ENCODE measurements around the gene DUOXA2. TPM values are rescaled to one million over a fixed set of nuclear protein-coding genes. Genes with fewer than 3 reads are reported as not detected.

Gene DUOXA2
- total and polyA plus RNA-seq, 2 of the 4 experiments (the other 2 are of a cell fraction), result not detected

GRCh38 chr15:45165536-45165935 lies 51.4 kb downstream of the DUOXA2 start:
- Histone ChIP-seq H2BK120ac (ENCODE audit: low read depth, low read length) (no peak overlapping the region; the same call in 1 of the 2 replicates), H4K20me1 (ENCODE audit: insufficient read depth, low read length) (no peaks in the 10 kb centered on the region; the same call in 1 of the 2 replicates), H3K23ac (ENCODE audit: low read depth, low read length) (no peak overlapping the region), H3K36me3 (ENCODE audit: control insufficient read depth, insufficient read depth, low read length) (no peaks in the 10 kb centered on the region), H4K8ac (ENCODE audit: low read depth in 2 of 2, low read length in 2 of 2) (peak overlapping the region; percentile 13 to 100; a peak in 1 of 4 replicates), H2BK20ac (ENCODE audit: low read depth, low read length) (no peak overlapping the region), H2AK9ac (replicated peaks; ENCODE audit: low read depth, low read length, poor library complexity) (no peak overlapping the region), H2BK5ac (ENCODE audit: low read depth, low read length, poor library complexity, severe bottlenecking) (no peak overlapping the region), H3K27ac (ENCODE audit: insufficient read depth, low read length) (no peak overlapping the region), H3K4ac (ENCODE audit: low read depth, low read length) (peak overlapping the region; percentile 96), H3K79me1 (ENCODE audit: low read depth in 1 of 2, low read length in 2 of 2) (peaks cover 5 to 20% of the 10 kb centered on the region in 2 experiments), H3K9me1 (ENCODE audit: insufficient read depth, low read length) (peaks cover 6% of the 10 kb centered on the region), H3K9ac (ENCODE audit: low read depth, low read length) (no peak overlapping the region), H2AFZ (replicated peaks; ENCODE audit: low read length, poor library complexity) (no peak overlapping the region), H3K27me3 (ENCODE audit: control insufficient read depth, insufficient read depth, low read length) (no peaks in the 10 kb centered on the region), H3K4me3 (ENCODE audit: insufficient read depth, low read depth, low read length) (no peak overlapping the region), H4K91ac (ENCODE audit: insufficient read depth, low read depth, low read length) (0 out of 2 replicates have a peak overlapping the region, but pooled peaks have one; percentile 2), H4K5ac (ENCODE audit: low read depth, low read length) (no peak overlapping the region; the same call in 1 of the 2 replicates), H2BK15ac (ENCODE audit: low read depth, low read length) (no peak overlapping the region), H3K9me3 (ENCODE audit: control insufficient read depth, insufficient read depth, low read length) (no peaks in the 10 kb centered on the region), H3K18ac (ENCODE audit: low read depth, low read length) (no peak overlapping the region), H3K14ac (replicated peaks; ENCODE audit: low read depth, low read length) (no peak overlapping the region; the same call in 1 of the 2 replicates), H2AK5ac (ENCODE audit: low read depth, low read length) (0 out of 2 replicates have a peak overlapping the region, but pooled peaks have one; percentile 33), H3K4me1 (ENCODE audit: control insufficient read depth, insufficient read depth, low read length) (peaks cover 8% of the 10 kb centered on the region), H3K56ac (ENCODE audit: extremely low read depth, insufficient read depth, low read length) (no peak overlapping the region), H3K4me2 (ENCODE audit: low read depth, low read length) (no peak overlapping the region)
- intact Hi-C loops (cut with micrococcal nuclease), result no loop called here
- ChIA-PET CTCF (no interaction called here), POLR2A (ENCODE audit: unreplicated experiment) (no interaction called here)
- no TSS peak for BruUV-seq (replicated peaks)
- in situ Hi-C loops (cut with MboI; ENCODE audit: low sequenced_read_pairs), result no loop called here
- DNase-seq (no peak), ATAC-seq (ENCODE audit: low read depth) (no peak)
- dilution Hi-C loops (cut with HindIII; ENCODE audit: low sequenced_read_pairs, unreplicated experiment), result no loop called here
- TF ChIP-seq CHD1 (IDR thresholded peaks at IDR 0.05; ENCODE audit: low read depth, low read length) (no peak), MXI1 (IDR thresholded peaks at IDR 0.05; ENCODE audit: borderline replicate concordance, low read depth, low read length) (no peak), SMC3 (IDR thresholded peaks at IDR 0.05; ENCODE audit: low read depth, low read length) (no peak), MAFK (IDR thresholded peaks at IDR 0.05; ENCODE audit: low read depth, low read length) (no peak), FOS (IDR thresholded peaks at IDR 0.05; ENCODE audit: low read depth, low read length) (no peak), CTCF (conservative IDR thresholded peaks at IDR 0.05; ENCODE audit: low read depth, low read length) (no peak), RCOR1 (IDR thresholded peaks at IDR 0.05; ENCODE audit: insufficient replicate concordance, low read length) (no peak), NFE2L2 (IDR thresholded peaks at IDR 0.05; ENCODE audit: low read depth, low read length) (no peak), POLR2A (IDR thresholded peaks at IDR 0.05; ENCODE audit: low read depth, low read length) (no peak), MAZ (IDR thresholded peaks at IDR 0.05; ENCODE audit: borderline replicate concordance, low read depth, low read length) (no peak), CEBPB (IDR thresholded peaks at IDR 0.05; ENCODE audit: low read depth, low read length) (no peak), BHLHE40 (IDR thresholded peaks at IDR 0.05; ENCODE audit: low read depth, low read length) (no peak), RFX5 (IDR thresholded peaks at IDR 0.05; ENCODE audit: low read depth, low read length) (no peak), RAD21 (IDR thresholded peaks at IDR 0.05; ENCODE audit: low read length) (no peak)
- TF ChIP-seq, protein P1, sequence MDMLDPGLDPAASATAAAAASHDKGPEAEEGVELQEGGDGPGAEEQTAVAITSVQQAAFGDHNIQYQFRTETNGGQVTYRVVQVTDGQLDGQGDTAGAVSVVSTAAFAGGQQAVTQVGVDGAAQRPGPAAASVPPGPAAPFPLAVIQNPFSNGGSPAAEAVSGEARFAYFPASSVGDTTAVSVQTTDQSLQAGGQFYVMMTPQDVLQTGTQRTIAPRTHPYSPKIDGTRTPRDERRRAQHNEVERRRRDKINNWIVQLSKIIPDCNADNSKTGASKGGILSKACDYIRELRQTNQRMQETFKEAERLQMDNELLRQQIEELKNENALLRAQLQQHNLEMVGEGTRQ (IDR thresholded peaks at IDR 0.05; ENCODE audit: low read depth, low read length), result no peak
- TF ChIP-seq, protein P2, sequence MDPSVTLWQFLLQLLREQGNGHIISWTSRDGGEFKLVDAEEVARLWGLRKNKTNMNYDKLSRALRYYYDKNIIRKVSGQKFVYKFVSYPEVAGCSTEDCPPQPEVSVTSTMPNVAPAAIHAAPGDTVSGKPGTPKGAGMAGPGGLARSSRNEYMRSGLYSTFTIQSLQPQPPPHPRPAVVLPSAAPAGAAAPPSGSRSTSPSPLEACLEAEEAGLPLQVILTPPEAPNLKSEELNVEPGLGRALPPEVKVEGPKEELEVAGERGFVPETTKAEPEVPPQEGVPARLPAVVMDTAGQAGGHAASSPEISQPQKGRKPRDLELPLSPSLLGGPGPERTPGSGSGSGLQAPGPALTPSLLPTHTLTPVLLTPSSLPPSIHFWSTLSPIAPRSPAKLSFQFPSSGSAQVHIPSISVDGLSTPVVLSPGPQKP (IDR thresholded peaks at IDR 0.05; ENCODE audit: borderline replicate concordance, low read depth, low read length), result no peak
- WGBS, 2 experiments (ENCODE audit: extremely low coverage in 2 of 2, insufficient read length in 1 of 2), result no CpG with 5 or more reads among the region's 5 CpGs
